DND-41 (cell line): ENCODE data around the gene TLCD2.

Source experiments
- ATAC-seq: fragments of 200-7000 bp; cut with Tn5 transposase; 3 replicates; pipeline ENCODE4 v1.9.1; 2021; ENCODE audit warnings: low read depth; ENCODE audit not compliant: insufficient read depth
- DNase-seq: peaks from one replicate; pipeline ENCODE4 v3.0.0-alpha.2; 2020
- H2AFZ ChIP-seq: 2 replicates; pipeline ENCODE4 v1.6.0; 2012; ENCODE audit warnings: low read depth, low read length
- H3K27ac ChIP-seq: 2 replicates; pipeline ENCODE4 v1.5.1; 2012; ENCODE audit warnings: low read length, inconsistent platforms
- H3K27me3 ChIP-seq: fragments of 200-600 bp; sonication (generic); 2 replicates; pipeline ENCODE4 v1.6.0; 2012; ENCODE audit warnings: low read length, mild to moderate bottlenecking, inconsistent platforms; ENCODE audit not compliant: insufficient read depth, poor library complexity
- H3K36me3 ChIP-seq: 2 replicates; pipeline ENCODE4 v1.5.1; 2012; ENCODE audit warnings: low read length, inconsistent platforms; ENCODE audit not compliant: insufficient read depth
- H3K4me1 ChIP-seq: 2 replicates; pipeline ENCODE4 v1.5.1; 2012; ENCODE audit warnings: mild to moderate bottlenecking, low read length; ENCODE audit not compliant: insufficient read depth
- H3K4me2 ChIP-seq: 2 replicates; pipeline ENCODE4 v1.6.0; 2012; ENCODE audit warnings: mild to moderate bottlenecking, moderate library complexity, low read length, inconsistent platforms; ENCODE audit not compliant: insufficient read depth
- H3K4me3 ChIP-seq, 2 experiments: fragments of 200-600 bp in 1 of 2; shearing (Covaris generic) in 1 of 2; 2 replicates each; pipeline ENCODE4 v1.5.1; 2012 to 2016; ENCODE audit warnings: inconsistent platforms in 2 of 2, low read length in 2 of 2, mild to moderate bottlenecking in 2 of 2, low read depth in 1 of 2, moderate library complexity in 1 of 2
- H3K79me2 ChIP-seq: 2 replicates; pipeline ENCODE4 v1.6.0; 2012; ENCODE audit warnings: low read length, inconsistent platforms; ENCODE audit not compliant: insufficient read depth
- H3K9ac ChIP-seq: 2 replicates; pipeline ENCODE4 v1.6.0; 2012; ENCODE audit warnings: low read depth, mild to moderate bottlenecking, inconsistent platforms, low read length, moderate library complexity
- H3K9me3 ChIP-seq: 2 replicates; pipeline ENCODE4 v1.5.1; 2012; ENCODE audit warnings: low read length, moderate library complexity, mild to moderate bottlenecking, inconsistent platforms; ENCODE audit not compliant: insufficient read depth, severe bottlenecking
- H4K20me1 ChIP-seq: 2 replicates; pipeline ENCODE4 v1.6.0; 2012; ENCODE audit warnings: low read length; ENCODE audit not compliant: insufficient read depth
- EZH2 ChIP-seq: IDR thresholded peaks from 3 replicates; pipeline ENCODE4 v1.6.1; 2012; ENCODE audit warnings: borderline replicate concordance, low read depth, mild to moderate bottlenecking, moderate library complexity, low read length, inconsistent platforms; ENCODE audit not compliant: severe bottlenecking
- TF ChIP-seq, protein P1 (sequence below): IDR thresholded peaks from 2 replicates; pipeline ENCODE4 v1.5.1; 2012; ENCODE audit warnings: borderline replicate concordance, low read length, moderate library complexity, mild to moderate bottlenecking; ENCODE audit not compliant: poor library complexity, severe bottlenecking; ENCODE audit errors: extremely low read depth

The TLCD2 gene

DNA sequence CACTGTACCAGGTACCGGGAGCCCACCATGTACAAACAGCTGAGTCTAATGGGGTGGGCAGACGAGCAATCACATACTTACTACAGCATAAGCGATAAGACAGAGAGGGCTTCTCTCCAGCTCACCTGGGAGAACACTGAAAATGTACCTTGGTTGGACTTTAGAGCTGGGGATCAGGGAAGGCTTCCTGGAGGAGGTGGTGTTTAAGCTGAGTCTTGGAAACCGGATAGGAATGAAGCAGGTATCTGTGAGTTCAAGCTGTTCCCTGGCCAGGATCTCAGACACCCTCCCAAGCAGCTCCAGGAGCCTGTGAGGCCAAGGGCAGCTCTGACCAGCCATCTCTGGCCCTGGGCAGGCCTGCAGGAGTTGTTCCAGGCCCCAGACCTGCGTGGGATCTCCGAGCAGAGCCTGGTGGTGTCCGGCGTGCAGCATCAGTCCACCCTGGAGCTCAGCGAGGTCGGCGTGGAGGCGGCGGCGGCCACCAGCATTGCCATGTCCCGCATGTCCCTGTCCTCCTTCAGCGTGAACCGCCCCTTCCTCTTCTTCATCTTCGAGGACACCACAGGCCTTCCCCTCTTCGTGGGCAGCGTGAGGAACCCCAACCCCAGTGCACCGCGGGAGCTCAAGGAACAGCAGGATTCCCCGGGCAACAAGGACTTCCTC, 43.7 kb upstream of the TLCD2 start:
- Histone ChIP-seq H3K4me1 (no peaks in the 10 kb centered on the region), H3K79me2 (no peaks in the 10 kb centered on the region), H3K9ac (no peak overlapping the region), H3K36me3 (no peaks in the 10 kb centered on the region), H3K27ac (no peak overlapping the region), H3K4me2 (no peak overlapping the region), H2AFZ (no peak overlapping the region), H4K20me1 (no peaks in the 10 kb centered on the region), H3K27me3 (no peaks in the 10 kb centered on the region), H3K9me3 (no peaks in the 10 kb centered on the region), H3K4me3 (no peak overlapping the region)
- ATAC-seq (no peak), DNase-seq (no peak)
- TF ChIP-seq, protein P1, sequence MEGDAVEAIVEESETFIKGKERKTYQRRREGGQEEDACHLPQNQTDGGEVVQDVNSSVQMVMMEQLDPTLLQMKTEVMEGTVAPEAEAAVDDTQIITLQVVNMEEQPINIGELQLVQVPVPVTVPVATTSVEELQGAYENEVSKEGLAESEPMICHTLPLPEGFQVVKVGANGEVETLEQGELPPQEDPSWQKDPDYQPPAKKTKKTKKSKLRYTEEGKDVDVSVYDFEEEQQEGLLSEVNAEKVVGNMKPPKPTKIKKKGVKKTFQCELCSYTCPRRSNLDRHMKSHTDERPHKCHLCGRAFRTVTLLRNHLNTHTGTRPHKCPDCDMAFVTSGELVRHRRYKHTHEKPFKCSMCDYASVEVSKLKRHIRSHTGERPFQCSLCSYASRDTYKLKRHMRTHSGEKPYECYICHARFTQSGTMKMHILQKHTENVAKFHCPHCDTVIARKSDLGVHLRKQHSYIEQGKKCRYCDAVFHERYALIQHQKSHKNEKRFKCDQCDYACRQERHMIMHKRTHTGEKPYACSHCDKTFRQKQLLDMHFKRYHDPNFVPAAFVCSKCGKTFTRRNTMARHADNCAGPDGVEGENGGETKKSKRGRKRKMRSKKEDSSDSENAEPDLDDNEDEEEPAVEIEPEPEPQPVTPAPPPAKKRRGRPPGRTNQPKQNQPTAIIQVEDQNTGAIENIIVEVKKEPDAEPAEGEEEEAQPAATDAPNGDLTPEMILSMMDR: no peak
- TF ChIP-seq EZH2: no peak

DNA sequence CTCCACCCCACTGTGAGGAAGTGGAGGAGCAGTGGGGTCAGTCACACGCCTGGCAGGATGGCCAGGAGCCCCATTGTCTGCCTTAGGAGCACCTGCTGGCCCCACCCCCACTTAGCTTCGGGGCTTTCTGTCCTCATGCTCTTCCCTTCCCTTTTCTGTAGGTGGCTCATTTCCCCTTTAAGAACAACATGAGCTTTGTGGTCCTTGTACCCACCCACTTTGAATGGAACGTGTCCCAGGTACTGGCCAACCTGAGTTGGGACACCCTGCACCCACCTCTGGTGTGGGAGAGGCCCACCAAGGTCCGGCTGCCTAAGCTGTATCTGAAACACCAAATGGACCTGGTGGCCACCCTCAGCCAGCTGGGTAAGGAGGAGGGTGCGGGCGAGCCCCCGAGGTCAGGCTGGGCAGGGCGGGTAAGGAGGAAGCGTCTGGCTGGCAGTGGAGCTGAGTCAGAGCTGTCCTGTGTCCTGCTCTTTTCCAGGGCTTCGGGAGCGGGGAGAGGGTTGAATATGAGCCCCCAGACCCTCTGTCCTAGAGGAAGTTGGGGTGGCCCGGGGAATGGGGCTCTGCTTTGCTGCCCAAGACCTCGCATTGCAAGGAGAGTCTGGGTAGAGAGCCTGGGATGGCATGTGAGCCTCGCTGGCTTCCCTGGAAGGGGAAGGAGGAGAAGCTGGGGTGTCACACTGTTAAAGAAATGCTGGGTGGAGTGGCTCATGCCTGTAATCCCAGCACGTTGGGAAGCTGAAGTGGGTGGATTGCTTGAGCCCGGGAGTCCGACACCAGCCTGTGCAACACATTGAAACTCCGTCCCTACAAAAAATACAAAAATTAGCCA, 42.5 kb upstream of the TLCD2 start:
- Histone ChIP-seq H3K9ac (no peak overlapping the region), H3K9me3 (no peaks in the 10 kb centered on the region), H3K27ac (no peak overlapping the region), H3K27me3 (no peaks in the 10 kb centered on the region), H3K4me1 (no peaks in the 10 kb centered on the region), H3K79me2 (no peaks in the 10 kb centered on the region), H3K36me3 (no peaks in the 10 kb centered on the region), H3K4me3 (no peak overlapping the region), H4K20me1 (no peaks in the 10 kb centered on the region), H2AFZ (no peak overlapping the region), H3K4me2 (no peak overlapping the region)
- ATAC-seq: no peak
- TF ChIP-seq, protein P1: no peak
- no peak for TF ChIP-seq EZH2
- no peak for DNase-seq

DNA sequence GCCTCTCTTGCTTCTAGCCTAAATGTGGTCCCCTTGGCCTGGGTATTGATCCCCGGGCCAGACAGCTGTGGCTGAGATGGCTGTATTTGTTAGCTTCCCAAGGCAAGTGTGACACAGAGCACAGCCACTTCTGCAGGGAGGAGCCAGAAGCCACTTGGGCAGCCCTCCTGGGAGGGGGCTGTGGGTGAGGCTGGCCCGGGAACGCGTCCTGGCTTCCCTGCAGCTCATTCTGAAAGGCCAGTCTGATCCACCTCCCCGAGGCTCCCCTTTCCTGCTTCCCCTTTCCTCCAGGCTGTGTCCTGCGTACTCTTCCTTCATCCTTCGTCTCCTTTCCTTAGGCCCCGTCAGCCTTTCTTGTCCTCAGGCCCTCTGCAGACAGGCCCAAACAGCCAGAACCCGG, 40.5 kb upstream of the TLCD2 start:
- H4K20me1 ChIP-seq: no peaks in the 10 kb centered on the region
- H2AFZ ChIP-seq: no peak overlapping the region
- H3K79me2 ChIP-seq: no peaks in the 10 kb centered on the region
- H3K27ac ChIP-seq: no peak overlapping the region
- no peaks in the 10 kb centered on the region for H3K27me3 ChIP-seq
- no peak for TF ChIP-seq EZH2
- TF ChIP-seq, protein P1: no peak
- no peaks in the 10 kb centered on the region for H3K36me3 ChIP-seq
- no peaks in the 10 kb centered on the region for H3K4me1 ChIP-seq
- no peak overlapping the region for H3K4me3 ChIP-seq
- ATAC-seq (no peak), DNase-seq (no peak)
- H3K9me3 ChIP-seq: no peaks in the 10 kb centered on the region
- H3K4me2 ChIP-seq: no peak overlapping the region
- H3K9ac ChIP-seq: no peak overlapping the region
